Left kidney (tissue), 2 donors: ENCODE results near the gene FXYD3. TPM values are rescaled to one million over a fixed set of nuclear protein-coding genes. Genes with fewer than 3 reads are reported as not detected.
"Not testable (repeated sequence)": the region's sequence is repeated elsewhere in the genome, so short reads cannot be mapped to it uniquely, and the experiment has no call there.

Experiments used
- DNase-seq: peaks from one replicate; pipeline ENCODE4 v3.0.0-alpha.2; 2013
- polyA plus RNA-seq: library from polyadenylated mRNA; unstranded; fragments of 120-200 nt; gene quantifications from one replicate; pipeline ENCODE4 v1.2.1, GENCODE V29; 2013; ENCODE audit not compliant: insufficient read length

Gene FXYD3
- polyA plus RNA-seq, 1 donor, result 18.6 TPM

DNA sequence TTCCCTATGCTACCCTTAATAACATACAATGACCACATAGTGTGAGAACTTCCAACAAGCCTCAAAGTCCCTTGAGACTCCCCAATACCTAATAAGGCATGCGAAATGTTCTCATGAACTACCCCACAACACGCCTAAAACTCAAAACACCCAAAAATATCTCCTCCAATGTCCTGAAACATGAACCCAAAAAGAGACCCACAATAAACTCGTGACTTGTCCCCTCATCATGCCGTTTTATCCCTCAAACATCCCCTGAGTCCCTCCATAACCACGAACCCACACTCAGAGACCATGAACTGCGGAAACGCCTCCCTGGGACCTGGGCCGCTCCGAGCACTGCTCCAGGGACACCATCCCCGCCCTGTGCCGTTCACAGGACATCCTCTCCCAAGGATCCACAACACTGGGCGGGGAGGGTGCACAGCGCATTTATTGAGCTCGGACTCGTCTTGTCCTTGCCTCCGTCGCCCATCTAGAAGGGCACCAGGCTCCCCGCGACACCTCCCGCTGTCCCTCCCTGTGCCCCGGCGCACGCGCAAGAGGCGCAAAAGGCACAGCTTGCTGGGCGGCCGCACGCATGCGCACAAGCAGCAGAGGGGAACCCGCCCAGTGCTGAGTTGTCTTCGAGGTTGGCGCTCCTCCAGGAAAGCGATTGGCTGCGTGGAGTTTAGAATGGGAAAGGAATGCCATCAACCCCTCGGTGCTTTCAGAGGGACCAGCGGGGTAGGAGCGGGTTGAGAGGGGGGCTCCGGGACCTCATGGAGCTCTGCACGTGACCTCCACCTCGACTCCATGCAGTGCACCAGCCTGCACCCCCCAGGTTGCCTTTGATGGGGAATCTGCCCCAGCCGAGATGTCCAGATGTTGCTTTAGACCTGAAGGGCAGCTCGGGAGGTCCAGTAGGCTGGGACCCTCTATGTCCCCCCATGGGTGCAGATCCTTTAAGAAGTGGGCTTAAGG is 8.8 kb downstream of the FXYD3 start:
- DNase-seq, result peak; percentile 91

GRCh38 chr19:35125270-35125717 is 9.7 kb downstream of the FXYD3 start:
- no peak for DNase-seq

DNA sequence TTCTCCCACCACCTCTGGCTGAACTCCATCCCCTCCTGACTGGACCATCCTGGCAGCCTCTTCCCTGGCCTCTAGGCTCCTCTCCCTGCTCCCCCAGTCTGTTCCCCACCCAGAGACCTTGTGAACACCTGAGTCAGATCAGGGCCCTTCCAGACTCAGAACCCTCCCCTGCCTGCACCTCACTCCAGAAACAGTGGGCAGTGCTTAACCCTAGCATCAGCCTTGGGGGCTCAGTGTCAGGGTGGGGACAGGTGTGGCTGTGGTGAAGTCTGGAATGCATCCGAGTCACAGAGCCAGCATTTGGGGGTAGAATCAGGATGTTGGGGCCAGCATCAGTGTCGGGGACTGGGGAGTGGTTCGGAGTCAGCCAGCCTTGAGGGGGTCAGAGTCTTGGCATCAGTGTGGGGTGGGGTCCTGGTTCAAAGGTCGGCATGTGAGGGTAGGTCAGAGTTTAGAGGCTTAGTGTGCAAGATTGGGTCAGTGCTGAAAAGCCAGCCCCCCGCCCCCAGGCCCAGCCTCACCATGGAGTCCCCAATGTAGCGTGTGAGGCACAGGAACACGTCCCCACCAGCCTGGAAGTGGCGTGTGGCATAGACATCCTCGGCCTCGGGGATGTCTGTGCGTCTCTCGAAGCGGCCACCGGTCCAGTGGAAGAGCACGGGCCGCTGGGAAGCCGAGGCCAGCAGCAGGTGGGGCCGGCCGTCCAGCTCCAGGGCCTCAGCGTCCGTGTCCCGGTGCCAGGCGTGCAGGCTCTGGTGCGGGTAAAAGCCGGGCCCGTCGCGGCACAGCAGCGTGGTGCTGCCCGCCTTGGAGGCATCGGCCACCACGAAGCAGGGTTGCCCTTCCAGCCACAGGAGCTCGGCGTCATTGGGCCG is 10.4 kb downstream of the FXYD3 start:
- DNase-seq, result no peak

GRCh38 chr19:35126624-35126959 is 11.0 kb downstream of the FXYD3 start:
- DNase-seq, result no peak

DNA sequence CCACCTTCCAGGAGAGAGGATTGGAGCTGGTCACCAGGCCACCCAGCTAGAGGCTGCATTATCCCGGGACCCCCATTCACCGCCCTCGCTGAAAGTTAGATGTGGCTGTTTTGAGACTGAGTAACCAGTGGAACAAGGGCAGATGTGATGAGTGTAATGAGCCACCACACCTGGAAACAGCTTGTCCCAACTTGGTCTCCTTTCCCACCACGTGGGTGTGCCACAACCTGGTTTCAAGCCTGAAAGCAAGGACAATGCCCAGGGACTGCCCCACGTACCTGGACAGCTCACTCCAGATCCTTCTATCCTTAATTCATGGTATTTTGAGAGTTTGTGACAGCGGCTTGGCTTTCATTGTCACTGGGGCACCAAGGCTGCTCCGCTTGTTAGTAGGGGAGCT is 12.2 kb downstream of the FXYD3 start:
- no peak for DNase-seq

DNA sequence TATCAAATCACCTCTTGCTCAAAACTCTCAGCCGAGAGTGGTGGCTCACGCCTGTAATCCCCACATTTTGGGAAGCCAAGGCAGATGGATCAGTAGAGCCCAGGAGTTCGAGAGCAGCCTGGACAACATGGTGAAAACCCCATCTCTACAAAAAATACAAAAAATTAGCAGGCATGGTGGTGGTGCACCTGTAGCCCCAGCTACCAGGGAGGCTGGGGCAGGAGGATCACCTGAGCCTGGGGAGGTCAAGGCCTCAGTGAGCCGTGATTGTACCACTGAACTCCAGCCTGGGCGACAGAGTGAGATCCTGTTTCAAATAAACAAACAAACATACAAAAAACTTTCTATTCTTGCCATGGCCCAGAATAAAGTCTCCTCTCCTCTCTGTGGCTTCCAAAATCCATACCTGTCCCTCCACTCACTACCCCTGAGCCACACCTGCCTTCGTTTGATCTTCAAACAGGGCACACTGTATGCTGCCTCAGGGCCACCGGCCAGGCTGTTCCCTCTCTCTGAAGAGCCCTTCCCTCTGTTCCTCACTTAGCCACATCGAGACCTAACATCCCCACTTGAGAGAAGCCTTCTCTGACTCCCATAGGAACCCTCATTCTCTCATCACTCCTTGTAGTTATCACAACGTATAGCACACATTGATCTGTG is 12.9 kb downstream of the FXYD3 start:
- DNase-seq, result no peak

GRCh38 chr19:35129724-35130274 is 14.2 kb downstream of the FXYD3 start:
- DNase-seq, result not testable (repeated sequence)

- DNase-seq, result no peak
These were observed 15.4 kb downstream of the FXYD3 start for GRCh38 chr19:35130761-35131720.

GRCh38 chr19:35132254-35132653 is 16.6 kb downstream of the FXYD3 start:
- no peak for DNase-seq

GRCh38 chr19:35133826-35134225 is 18.2 kb downstream of the FXYD3 start:
- DNase-seq, result no peak

- DNase-seq, result no peak
These were observed 19.1 kb downstream of the FXYD3 start, which contains the start of gene LGI4 for GRCh38 chr19:35134601-35135242. Gene LGI4 (minus strand): TSS chr19:35135059. CDS start chr19:35134680, 379 bp downstream.

GRCh38 chr19:35135389-35135909 is 19.8 kb downstream of the FXYD3 start:
- peak; percentile 76 for DNase-seq

GRCh38 chr19:35136231-35136630 is 20.6 kb downstream of the FXYD3 start:
- no peak for DNase-seq

- no peak for DNase-seq
These were observed 21.5 kb downstream of the FXYD3 start for GRCh38 chr19:35136977-35137702.

DNA sequence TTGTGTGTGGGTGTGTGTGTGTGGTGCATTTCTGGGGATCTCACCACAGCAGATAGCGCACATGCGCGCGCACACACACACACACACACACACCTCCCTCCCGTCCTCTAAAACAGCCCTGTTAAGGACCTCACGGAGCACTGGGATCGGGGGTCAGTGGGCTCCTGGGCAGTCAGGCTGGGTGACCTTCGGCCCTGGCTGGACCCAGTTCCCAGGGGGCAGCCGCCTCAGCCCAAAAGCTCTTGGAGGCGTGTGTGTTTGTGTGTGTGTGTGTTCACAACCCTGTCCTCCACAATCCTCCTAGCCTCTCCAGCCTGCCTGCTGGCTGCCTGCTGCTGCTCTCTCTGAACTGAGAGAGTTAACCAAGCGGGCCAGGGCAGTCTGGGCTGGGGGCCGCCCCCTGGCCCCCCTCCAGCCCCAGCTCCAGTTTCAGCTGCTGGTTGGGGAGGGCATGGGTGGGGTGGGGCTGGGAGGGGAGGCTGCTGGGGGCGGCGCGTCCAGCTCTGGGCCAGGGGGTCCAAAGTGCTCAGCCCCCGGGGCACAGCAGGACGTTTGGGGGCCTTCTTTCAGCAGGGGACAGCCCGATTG is 22.8 kb downstream of the FXYD3 start, which contains the start of gene FXYD1:
Gene FXYD1, plus strand, starts transcription at position 520 of the 588 bp plus-strand sequence. CDS start 1,256 bp downstream, outside the sequence.
- DNase-seq, result no peak

DNA sequence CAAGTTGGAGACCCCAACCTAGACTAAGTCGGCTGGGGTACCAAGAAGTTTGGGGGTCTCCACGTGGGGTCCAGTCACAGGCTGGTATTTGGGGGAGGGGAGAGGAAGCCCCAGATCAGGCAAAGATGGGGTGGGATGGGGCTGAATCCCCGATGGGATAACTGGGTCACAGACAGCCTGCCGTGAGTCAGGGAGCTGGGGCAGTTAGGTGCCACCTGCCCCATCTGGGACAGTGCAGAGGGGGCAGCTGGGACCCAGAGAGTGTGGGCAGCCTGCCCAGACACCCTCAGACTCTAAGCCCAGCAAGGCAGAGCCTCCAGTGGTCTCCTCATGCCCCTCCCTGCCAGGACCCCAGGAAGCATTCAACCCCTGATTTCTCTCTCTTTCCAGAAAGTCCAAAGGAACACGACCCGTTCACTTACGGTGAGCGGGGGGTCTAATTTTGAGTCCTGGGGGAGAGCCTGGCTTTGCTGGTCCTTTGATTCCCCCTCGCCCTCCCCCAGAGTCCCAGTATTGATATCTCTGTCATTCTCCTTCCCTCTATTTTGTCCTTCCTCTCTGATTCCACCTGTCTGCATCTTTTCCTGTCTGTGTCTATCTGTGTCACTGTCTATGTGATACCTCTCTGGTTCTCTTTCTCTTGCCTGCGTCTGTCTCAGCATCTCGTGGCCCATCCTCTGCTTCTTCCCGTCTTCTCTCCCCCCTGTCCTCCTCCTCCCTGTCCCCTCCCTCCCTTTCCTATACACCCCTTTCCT is 24.8 kb downstream of the FXYD3 start:
- DNase-seq, result no peak

DNA sequence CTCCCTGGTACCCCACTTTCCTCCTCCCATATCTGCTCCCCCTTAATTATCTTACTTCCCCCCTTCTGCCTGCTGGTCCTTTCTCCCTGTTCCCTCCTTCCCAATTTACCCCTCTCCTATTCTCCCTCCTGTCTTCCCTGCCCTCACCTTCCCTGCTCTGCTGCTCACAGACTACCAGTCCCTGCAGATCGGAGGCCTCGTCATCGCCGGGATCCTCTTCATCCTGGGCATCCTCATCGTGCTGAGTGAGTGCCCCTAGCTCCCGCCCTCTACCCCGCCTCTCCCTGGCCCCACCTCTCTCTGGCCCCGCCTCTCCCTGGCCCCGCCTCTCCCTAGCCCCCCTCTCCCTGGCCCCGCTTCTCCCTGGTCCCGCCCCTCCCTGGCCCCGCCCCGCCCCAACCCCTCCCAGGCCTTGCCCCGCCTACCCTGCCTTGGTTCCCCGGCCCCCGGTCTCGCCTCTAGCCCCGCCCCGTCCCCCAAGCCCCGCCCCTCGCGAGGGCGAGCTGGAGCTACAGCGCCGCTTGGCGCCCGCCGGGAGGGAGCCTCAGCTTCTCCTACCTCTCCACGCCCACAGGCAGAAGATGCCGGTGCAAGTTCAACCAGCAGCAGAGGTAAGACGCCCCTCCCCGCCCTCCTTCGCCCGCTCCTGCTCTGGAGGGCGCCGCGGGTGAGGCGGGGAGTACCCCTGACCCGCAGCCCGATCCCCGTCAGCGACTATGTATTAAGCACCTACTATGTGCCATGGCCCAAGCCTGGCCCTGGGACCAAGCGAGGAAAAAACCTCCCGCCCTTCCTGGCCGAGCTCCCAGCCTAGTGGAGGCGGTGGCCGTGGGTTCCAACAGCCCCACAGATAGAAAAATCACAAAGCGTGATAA is 25.6 kb downstream of the FXYD3 start:
- DNase-seq, result peak; percentile 73
